HG02970 (cell line): ENCODE data around the gene DSG2.

ENCODE experiments used
- ATAC-seq: cut with Tn5 transposase; IDR thresholded peaks from one replicate; pipeline ENCODE4 v1.9.1; 2021; ENCODE audit warnings: mild to moderate bottlenecking, moderate library complexity, moderate number of reproducible peaks; ENCODE audit not compliant: unreplicated experiment, low FRiP score

The DSG2 gene

GRCh38 chr18:31551883-31552282 is 53.9 kb downstream of the DSG2 start:
- no peak for ATAC-seq

DNA sequence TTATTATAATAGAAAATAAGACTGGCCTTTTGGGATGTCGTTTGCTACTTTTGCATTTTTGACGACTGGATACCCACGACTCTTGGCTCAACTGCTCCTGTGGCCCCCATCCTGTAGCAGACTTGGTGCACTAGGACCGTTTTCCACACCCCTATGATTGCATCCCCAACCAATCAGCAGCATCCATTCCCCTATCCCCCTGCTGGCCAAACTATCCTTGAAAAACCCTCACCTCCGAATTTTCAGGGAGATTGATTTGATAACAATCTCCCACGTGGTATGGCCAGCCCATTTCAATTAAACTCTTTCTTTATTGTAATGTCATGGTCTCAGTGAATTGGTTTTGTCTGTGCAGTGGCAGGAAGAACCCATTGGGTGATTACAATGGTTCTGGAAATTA is 55.8 kb downstream of the DSG2 start:
- ATAC-seq, result no peak

DNA sequence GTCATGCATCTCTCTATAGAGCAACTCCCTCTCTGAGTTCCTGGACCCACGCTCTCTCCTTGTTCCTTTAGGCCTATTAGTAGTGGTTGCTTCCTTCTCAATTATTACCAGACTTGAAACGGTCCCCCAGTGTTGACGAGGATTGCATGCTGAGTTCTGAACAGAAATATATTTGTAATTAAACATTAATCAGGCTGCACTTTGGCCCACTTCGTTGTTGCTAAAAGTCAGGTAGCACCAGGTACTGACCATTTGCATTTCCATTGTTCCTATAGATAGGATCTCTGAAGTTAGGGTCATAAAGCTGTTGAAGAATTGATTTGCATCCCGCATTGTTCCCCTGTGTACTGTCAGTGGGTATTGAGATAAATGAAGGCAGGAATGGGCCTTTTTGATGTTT is 56.8 kb downstream of the DSG2 start:
- no peak for ATAC-seq

DNA sequence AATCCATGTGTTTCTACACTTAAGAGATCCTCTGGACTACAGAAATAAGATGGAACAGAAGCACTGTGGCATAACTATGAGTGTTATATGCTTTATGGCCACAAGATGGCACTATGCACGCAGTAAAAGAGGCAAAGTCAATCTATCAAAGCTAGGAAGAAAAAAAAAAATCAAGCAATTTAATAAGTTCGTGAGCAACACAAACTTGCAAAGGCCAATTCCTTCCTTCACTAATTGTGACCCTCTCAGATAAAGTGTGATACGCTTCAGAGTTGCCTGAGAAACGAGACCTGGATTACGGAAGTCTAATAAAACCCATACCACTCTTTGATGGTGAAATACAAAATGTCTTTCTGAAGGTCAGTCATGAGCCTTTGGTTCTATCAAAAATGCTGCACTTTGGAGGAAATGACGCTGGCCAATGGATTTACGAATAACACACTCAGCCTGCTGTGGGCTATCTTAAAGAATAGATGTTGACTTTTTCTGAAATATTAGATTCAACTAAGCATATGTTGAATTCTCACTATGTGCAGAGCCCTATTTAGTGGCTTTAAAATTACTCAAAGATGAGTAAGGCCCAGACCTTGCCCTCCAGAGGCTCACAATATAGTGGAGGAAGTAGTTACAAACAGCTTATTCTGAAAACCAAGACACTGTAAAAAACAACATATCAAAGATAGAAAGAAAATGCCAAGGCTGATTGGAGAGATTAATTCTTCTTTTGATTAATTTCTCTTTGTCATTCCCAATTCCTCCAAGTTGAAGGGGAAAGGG is 58.2 kb downstream of the DSG2 start:
- no peak for ATAC-seq

DNA sequence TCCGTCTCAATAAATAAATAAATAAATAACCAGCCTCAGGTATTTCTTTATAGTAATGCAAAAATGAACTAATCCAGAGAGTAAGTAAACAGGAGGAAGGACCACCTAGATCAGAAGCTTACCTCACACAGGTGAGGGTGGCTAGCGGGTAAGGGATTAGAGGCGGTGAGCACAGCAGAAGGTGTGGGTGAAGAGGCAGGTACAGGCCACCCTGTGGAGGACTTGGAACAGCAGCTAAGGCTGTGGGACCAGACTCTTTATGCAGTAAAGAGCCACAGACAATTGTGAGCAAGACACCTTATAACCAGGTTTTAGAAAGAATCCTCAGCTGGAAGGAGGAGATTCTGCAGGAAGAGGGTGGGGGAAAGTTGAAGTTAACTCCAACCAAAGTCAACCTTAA is 59.5 kb downstream of the DSG2 start:
- ATAC-seq, result no peak

DNA sequence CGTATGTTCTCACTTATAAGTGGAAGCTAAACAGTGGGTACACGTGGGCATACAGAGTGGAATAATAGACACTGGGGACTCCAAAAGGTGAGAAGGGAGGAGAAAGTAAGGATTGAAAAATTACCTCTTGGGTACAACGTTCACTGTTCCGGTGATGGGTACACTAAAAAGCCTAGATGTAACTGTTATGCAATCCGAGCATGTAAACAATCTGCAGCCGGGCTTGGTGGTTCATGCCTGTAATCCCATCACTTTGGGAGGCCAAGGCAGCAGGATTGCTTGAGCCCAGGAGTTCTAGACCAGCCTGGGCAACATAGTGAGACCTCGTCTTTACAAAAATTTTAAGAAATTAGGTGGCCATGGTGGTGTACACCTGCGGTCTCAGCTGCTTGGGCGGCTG is 60.6 kb downstream of the DSG2 start:
- ATAC-seq, result no peak

- ATAC-seq, result no peak
Measured at GRCh38 chr18:31562726-31563125, 64.7 kb downstream of the DSG2 start.

DNA sequence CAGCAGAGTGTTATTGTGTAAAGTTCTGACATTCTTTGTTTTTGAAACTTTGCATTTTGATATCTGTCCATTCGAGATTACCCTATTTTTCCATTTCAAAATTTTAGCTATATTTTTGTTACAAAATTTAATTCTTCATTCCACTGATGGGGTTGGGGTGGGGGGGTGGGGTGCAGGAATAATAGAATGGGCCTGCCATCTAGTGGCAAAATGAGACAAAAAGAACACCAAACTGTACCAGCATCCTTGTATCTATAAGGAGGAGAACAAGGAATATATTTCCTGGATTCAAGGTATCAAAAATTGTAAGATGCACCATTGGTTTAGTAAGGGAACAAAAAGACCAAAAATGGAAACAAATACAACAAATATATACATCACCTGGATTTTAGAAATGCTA is 65.8 kb downstream of the DSG2 start:
- ATAC-seq, result no peak

DNA sequence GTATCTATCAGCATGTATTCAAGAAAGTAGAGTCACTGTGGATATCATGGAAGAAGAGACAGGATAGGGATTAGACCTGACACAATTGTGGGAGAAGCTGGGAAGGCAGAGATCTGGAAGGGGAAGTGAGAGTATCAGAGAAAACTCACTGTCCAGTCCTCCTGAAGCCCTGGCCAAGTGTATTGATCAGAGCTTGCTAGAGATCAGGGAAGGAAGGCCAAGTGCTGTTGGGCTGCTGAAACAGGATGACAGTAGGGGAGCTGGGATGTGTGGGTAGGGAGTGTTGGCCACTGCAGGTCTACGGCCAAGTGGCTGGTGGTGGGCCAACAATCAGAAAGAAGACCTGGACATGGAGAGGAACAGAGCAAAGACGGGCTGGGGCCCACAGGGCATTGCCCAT is 67.4 kb downstream of the DSG2 start:
- ATAC-seq, result no peak

- ATAC-seq, result no peak
Measured at GRCh38 chr18:31565782-31566512, 68.0 kb downstream of the DSG2 start.

DNA sequence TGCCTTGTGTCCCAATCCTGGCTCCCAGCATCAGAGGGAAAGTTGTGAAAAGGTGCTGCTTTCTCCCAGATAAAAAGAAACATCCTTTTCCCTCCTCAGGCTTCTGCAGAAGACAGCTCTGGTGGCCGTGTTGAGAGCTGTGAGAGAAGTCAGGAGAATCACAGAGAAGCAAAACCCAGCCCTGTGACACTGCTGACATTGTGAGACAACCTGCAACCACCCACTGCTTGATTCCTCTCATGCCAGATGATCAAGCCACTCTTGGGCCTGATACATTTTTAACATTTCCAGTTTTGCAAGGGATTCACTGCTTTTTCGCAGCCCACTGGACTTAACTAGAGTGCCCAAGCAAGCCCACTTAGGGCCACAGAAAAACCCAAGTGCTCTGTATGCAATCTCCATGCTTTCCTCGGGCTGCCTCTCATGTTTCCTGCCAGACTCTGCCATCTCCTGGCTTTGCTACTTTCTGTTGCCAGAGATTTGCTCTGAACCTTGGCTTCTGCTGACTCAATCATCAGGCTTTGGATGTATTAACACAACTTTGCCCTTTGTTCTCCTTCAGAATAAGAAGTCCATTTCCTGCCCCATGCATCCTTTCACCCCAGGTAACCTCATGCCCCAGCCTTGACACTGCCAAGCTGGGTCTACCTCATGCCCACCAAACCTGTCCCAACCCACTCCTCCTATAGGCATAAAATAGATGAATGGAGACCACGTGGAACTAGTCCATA is 68.8 kb downstream of the DSG2 start:
- no peak for ATAC-seq

GRCh38 chr18:31572368-31572767 is 74.4 kb downstream of the DSG2 start:
- ATAC-seq, result no peak

- ATAC-seq, result no peak
Measured at GRCh38 chr18:31573051-31573450, 75.1 kb downstream of the DSG2 start.

- no peak for ATAC-seq
Measured at GRCh38 chr18:31574359-31574758, 76.4 kb downstream of the DSG2 start.

GRCh38 chr18:31575515-31576257 is 77.7 kb downstream of the DSG2 start:
- no peak for ATAC-seq

DNA sequence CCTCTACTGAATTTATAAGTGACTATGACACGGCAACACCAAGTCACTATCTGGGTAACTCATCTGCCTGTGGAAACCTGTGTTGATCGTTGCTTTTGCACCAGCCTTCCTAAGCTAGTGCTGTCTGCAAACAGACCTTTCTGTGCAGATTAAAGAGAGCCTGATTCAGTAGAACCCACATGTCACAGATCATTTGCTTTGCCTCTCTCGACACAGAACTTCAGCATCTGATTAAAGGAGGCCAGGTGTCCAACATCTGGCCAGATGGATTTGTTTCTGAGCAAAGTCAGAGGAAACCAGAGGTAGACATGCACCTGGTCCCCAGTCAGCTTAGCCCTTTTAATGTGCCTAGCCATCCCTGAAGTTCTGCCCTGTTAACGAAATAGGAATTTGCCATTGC is 78.7 kb downstream of the DSG2 start:
- no peak for ATAC-seq

DNA sequence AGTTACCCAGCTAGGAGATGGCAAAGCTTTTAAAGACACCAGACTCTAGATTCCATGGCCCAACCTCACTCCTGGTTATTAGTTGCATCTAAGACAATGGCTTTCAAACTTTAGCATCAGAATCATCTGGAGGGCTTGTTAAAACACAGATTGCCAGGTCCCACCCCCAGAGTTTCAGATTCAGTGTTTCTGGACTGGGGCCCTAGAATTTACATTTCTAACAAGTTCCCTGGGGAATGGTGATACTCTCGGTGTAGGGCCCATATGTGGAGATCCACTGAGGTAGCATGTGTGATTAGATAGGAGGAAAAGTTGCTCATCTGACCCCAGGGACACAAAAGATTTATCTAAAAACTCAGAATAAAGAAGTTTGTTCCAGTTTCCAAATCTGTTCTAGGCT is 79.2 kb downstream of the DSG2 start:
- no peak for ATAC-seq

DNA sequence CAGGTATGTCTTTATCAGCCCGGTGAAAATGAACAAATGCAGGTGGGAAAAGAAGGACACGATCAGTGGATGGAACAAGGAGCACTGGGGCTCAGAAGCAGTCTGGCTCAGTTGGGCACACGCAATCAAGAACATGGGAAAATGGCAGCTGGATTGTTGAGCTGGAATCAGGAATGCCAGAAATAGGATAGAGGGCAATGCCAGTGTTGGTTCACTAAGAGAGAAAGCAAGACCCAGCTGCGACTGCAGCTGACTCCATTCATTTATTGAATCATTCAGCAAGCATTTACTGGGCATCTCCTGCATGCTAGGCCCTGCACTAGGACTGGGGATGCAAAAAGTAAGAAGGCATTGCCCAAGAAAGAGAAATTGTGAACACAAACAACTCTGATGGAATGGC is 80.1 kb downstream of the DSG2 start:
- no peak for ATAC-seq

DNA sequence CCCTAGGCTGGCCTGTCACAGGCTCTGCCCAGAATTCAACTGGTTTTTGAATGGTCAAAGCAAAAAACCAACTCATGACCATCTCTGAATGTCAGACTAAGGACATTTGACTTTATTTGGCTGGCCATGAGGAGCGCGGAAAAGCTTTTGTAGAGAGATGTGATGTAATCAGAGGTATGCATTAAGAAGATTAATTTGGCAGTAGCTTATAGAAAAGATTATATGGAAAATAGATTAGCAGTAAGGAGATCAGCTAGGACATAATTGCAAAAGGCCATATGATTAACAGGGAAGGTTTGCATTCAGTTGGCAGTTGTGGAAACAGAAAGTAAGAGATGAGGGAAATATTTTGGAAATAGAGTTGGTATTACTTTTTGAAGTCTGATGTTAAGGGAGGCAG is 81.4 kb downstream of the DSG2 start:
- no peak for ATAC-seq

DNA sequence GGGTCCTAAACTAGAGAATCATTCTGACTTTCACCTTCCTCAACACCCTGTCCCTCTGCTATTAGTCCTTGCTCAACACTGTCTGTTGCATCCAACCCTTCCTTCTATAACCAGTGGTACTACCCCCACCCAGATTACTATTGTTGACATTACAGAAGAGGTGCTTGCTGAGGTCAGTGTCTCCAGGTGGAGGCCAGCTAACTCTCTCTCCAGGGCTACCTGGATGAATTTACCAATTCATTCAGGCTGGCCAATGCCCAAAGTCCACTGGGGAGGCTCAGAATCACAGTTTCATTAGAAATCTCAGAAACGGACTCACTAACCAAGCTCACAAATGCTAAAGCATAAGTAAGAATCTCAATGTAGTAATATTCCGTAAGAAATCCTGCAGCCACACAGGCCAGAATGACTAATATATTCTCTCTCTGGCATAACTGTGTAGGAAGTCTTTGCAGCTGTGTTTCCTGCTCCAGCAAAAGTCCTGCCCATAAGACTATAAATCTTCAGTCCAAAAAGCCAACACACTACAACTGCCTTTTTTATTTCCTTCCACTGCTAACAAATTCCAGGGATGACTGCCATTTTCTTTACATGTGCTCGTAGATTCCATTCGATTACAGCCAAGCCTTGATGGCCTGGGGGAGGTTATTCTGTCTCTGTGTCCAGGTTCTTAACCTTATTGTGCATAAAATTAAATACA is 83.7 kb downstream of the DSG2 start:
- no peak for ATAC-seq
